ENCODE results near the gene SRSF3. TPM values are rescaled to one million over a fixed set of nuclear protein-coding genes. Genes with fewer than 3 reads are reported as not detected.

The SRSF3 gene
- total RNA-seq, 1 donor from 2014 or later = 546 TPM

Other genes starting within 250 kb of the SRSF3 start
- 0.47 and 0.88 TPM in 2 replicates for gene ETV7, start 206.7 kb upstream of the SRSF3 start, total RNA-seq
- 0.16 and 0.29 TPM in 2 replicates for gene PXT1, start 151.5 kb upstream of the SRSF3 start, total RNA-seq
- 62.4 and 62.8 TPM in 2 replicates for gene KCTD20, start 151.4 kb upstream of the SRSF3 start, total RNA-seq
- 23.5 and 23.6 TPM in 2 replicates for gene STK38, start 46.9 kb upstream of the SRSF3 start, total RNA-seq
- 105 and 107 TPM in 2 replicates for gene CDKN1A, start 84.4 kb downstream of the SRSF3 start, total RNA-seq
- gene RAB44, start 103.5 kb downstream of the SRSF3 start, total RNA-seq = 0.05 and 0.10 TPM in 2 replicates
- 0.54 and 0.61 TPM in 2 replicates for gene CPNE5, start 245.1 kb downstream of the SRSF3 start, total RNA-seq